Erythroblast (primary cell): ENCODE measurements around the gene FOXO6.

ENCODE experiments used
- DNase-seq, 2 experiments: peaks; one replicate each; lab custom pipeline; 2025; lab: John Stamatoyannopoulos, UW
- GATA1 ChIP-seq: IDR thresholded peaks from 2 replicates; pipeline ENCODE4 v1.6.1; 2011; ENCODE audit warnings: low read depth, mild to moderate bottlenecking, control low read depth, low read length, moderate library complexity
- POLR2A ChIP-seq: IDR thresholded peaks from 2 replicates; pipeline ENCODE4 v1.6.1; 2011; ENCODE audit warnings: mild to moderate bottlenecking, low read length

Gene FOXO6

GRCh38 chr1:41413748-41414281, 52.6 kb downstream of the FOXO6 start:
- TF ChIP-seq GATA1: no peak
- TF ChIP-seq POLR2A: no peak
- no peak for DNase-seq

DNA sequence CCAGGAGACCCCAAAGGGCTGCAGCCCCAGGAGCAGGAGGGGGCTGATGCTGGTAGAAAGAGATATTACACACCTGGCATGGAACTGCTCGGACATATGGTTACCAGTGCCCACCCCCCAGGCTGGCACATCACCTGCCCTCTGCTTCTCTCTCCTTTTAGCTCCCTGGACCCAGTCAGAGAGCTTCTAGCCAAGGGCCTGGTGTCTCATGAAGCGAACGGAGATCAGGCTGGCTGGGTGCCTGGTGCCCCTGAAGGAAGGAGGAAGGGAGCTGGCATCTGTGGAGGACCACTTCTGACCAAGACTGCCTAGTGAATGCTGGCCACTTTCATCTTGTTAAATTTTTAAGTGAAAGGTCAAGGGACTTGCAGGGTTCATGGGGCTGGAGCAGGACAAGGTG, 53.1 kb downstream of the FOXO6 start:
- no peak for DNase-seq
- TF ChIP-seq POLR2A (no peak), GATA1 (no peak)

DNA sequence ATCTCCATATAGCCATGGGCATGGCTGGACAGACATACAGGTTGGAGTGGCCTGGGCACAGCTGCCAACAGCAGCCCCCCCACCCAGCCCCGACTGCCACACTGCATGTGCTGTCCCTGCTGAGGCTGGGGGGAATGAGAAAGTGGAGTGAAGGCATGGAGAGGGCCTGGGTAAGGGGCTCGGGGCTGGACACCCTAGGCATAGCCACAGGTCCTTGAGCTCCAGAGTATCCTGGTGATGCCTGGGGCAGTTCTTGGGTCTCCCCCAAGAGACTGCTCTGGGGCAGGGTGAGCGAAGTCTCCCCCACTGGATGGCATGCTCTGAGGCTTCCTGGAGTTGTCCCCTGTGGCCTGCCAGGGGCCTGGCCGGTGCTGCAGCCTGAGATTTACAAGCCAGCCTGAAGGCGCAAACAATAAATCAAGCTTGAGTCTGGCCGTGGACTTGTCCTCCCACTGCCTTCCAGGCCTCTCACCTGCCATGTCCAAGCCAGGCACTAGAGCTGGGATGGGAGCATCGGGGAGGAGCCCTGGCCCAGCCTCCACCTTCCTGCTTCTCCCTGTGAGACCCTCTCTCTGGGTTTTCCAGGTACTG, 53.6 kb downstream of the FOXO6 start:
- TF ChIP-seq GATA1 (no peak), POLR2A (no peak)
- no peak for DNase-seq

GRCh38 chr1:41416081-41416480, 54.8 kb downstream of the FOXO6 start:
- TF ChIP-seq GATA1 (no peak), POLR2A (no peak)
- DNase-seq: no peak

- DNase-seq: peak; percentile 54 to 76
- TF ChIP-seq POLR2A: no peak
- no peak for TF ChIP-seq GATA1
These were observed 55.5 kb downstream of the FOXO6 start for GRCh38 chr1:41416552-41417334.

DNA sequence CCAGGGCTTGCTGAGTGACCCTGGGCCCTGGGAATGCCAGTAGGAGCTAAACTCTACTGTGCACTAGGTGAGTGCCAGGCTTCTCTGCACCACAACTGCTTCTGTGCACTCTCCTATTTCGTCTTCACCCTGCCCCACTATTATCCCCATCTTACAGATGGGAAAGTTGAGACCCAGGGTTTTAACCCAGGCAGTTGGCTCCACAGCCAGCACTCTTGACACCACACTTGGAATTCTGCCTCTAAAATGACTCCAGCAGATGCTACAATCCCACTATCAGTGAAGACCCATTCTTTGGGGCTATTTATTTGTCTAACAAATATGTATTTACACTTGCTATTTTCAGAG, 56.1 kb downstream of the FOXO6 start:
- no peak for TF ChIP-seq POLR2A
- TF ChIP-seq GATA1: no peak
- no peak for DNase-seq

- TF ChIP-seq POLR2A (no peak), GATA1 (no peak)
- DNase-seq: no peak
These were observed 56.5 kb downstream of the FOXO6 start for GRCh38 chr1:41417746-41418145.

- TF ChIP-seq GATA1 (no peak), POLR2A (no peak)
- no peak for DNase-seq
These were observed 57.8 kb downstream of the FOXO6 start for GRCh38 chr1:41418857-41419583.

GRCh38 chr1:41419584-41420295, 58.5 kb downstream of the FOXO6 start:
- no peak for DNase-seq
- TF ChIP-seq GATA1 (no peak), POLR2A (no peak)

- no peak for TF ChIP-seq POLR2A
- no peak for TF ChIP-seq GATA1
- DNase-seq: no peak
These were observed 59.1 kb downstream of the FOXO6 start for GRCh38 chr1:41420351-41420750.

- TF ChIP-seq POLR2A: no peak
- TF ChIP-seq GATA1: no peak
- no peak for DNase-seq
These were observed 59.6 kb downstream of the FOXO6 start for GRCh38 chr1:41420860-41421259.

- TF ChIP-seq POLR2A (no peak), GATA1 (no peak)
- DNase-seq: no peak
These were observed 61.1 kb downstream of the FOXO6 start for GRCh38 chr1:41422306-41422705.

DNA sequence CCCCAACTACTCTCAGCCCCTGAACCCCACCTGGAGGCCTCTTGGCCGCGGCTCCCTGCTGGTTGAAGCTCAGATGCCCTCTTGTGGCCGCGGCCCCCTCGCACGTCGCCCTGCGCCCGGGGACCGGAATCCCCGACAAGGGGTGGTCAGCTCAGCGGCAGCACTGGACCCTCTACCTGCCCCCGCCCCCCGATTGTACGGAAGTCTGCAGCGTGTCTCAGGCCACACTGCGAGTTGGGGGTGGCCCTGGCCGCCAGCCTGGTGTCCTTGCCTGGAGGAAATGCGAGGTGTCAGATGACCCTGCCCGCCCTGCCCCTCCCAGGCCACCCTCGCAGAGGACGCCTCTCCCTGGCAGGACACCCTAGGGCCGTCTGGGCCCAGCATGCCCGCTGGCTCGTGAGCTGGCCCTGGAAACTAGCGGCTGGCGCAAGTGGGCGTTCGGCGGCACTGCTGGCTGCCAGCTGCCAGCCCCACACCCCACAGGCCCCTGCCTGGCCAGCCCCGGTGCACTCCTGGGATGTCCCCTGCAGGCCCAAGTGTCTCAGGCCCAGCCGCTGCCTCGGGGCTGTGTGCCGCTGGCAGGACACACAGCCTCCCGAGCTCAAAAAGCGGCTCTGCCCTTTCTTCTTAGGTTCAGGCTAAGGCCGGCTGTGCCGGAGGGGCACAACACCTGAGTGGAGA, 62.4 kb downstream of the FOXO6 start:
- no peak for TF ChIP-seq GATA1
- TF ChIP-seq POLR2A: no peak
- peak in 1 of 2 experiments; percentile 9 for DNase-seq
